Thymus (tissue), 11 donors: ENCODE data around the gene ILDR2. TPM values are rescaled to one million over a fixed set of nuclear protein-coding genes. Genes with fewer than 3 reads are reported as not detected.

Experiments
- DNase-seq, 9 donors: peaks; one replicate each; pipeline ENCODE4 v3.0.0-alpha.2; 2013; ENCODE audit warnings: low spot score in 9 of 9, low read depth in 6 of 9, missing footprints in 1 of 9
- H3K27ac ChIP-seq, 2 donors: one replicate each; pipeline ENCODE4 v1.5.1; 2013; ENCODE audit warnings: control low read depth in 1 of 2, low read depth in 1 of 2, low read length in 1 of 2, mild to moderate bottlenecking in 1 of 2, moderate library complexity in 1 of 2
- H3K27me3 ChIP-seq, 2 donors: one replicate each; pipeline ENCODE4 v1.5.1; 2013; ENCODE audit warnings: low read length in 1 of 2; ENCODE audit not compliant: control insufficient read depth in 2 of 2, insufficient read depth in 1 of 2
- H3K36me3 ChIP-seq, 2 donors: one replicate each; pipeline ENCODE4 v1.5.1; 2013; ENCODE audit warnings: low read length in 1 of 2, mild to moderate bottlenecking in 1 of 2, moderate library complexity in 1 of 2; ENCODE audit not compliant: control insufficient read depth in 2 of 2, insufficient read depth in 2 of 2
- H3K4me1 ChIP-seq, 2 donors: one replicate each; pipeline ENCODE4 v1.5.1; 2013; ENCODE audit warnings: low read length in 2 of 2; ENCODE audit not compliant: control insufficient read depth in 2 of 2, insufficient read depth in 2 of 2
- H3K4me3 ChIP-seq, 2 donors: one replicate each; pipeline ENCODE4 v1.5.1; 2013; ENCODE audit warnings: low read length in 2 of 2, control low read depth in 1 of 2, mild to moderate bottlenecking in 1 of 2
- H3K9me3 ChIP-seq, 2 donors: one replicate each; pipeline ENCODE4 v1.5.1; 2013; ENCODE audit warnings: low read length in 1 of 2, mild to moderate bottlenecking in 1 of 2; ENCODE audit not compliant: control insufficient read depth in 2 of 2, insufficient read depth in 1 of 2
- WGBS: extraction: QIAGEN DNeasy Blood & Tissue Kit; methylation state at CpG from one replicate; pipeline ENCODE4 v1.1.7; 2013; 5-methylcytosine and 5-hydroxymethylcytosine counted together
- polyA plus RNA-seq: library from polyadenylated mRNA; stranded (reverse); fragments of 200-250 nt; gene quantifications from one replicate; pipeline ENCODE4 v1.2.3, GENCODE V29; 2013
- total RNA-seq: library from RNA; stranded (reverse); fragments of 120-200 nt; gene quantifications from one replicate; pipeline ENCODE4 v1.2.4, GENCODE V29; 2013
- donor health status: healthy.

ILDR2 gene
- total and polyA plus RNA-seq, 2 donors: 0.46 to 0.90 TPM

DNA sequence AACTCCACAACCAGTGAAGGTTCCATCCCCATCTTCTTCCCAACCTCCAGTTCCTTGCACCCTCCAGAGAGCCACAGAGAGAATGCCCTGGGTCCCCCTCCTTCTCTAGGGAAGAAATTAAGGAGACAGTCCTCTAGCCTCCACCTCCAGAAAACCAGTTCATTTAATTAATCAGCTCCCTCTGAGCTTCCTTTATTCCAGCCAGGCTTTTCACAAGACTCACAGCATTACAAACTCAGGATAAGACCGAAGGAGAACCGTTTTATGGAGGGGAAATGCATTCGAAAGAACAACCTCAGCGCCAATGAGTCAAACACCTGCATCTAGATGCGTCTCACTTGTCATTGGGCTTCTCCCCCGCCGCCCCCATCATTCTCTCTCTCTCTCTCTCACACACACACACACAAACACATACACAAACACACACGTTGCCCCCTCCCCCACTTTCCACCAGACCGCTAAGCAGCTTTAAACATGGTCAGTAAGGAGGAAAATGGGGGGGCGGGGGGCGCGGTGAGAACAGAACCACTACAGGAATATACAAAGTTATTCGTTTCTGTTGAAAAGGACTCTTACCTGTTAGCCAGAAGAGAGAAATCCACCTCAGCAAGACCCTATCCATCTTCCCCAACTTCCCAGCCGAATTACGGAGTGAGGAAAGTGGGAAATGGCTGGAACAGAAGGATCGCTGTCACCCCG, 544 bp downstream of the ILDR2 start:
- DNase-seq: peak in 5 of 9 donors; percentile 20 to 67 (median 40)
- Histone ChIP-seq H3K4me1 (peaks cover 7 to 32% of the 10 kb centered on the region in 2 donors), H3K9me3 (no peaks in the 10 kb centered on the region), H3K27ac (no peak overlapping the region), H3K4me3 (peak overlapping the region; percentile 55 to 78), H3K36me3 (no peaks in the 10 kb centered on the region), H3K27me3 (peaks cover 0 to 41% of the 10 kb centered on the region in 2 donors)
- under 1% methylated on average over 17 of the region's 17 CpGs for WGBS

DNA sequence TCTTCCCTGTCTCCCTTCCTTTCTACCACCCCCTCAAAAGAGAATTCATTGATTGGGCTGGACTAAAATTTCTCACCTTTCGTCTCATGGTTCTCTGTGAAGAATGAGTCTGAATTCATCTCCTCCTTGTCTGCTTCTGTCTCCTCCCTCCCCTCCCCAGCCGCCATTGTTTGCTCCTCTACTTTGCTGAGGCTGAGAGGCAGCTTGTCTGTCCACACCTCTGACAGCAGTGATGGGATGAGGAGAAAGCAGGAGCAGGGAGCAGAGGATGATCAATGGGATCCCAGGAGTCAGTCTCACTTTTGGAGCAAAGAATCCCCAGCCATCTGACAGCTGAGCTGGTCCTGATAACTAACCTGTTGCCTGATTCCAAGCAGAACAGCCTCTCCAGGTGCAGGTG, 2.5 kb downstream of the ILDR2 start:
- 89% methylated on average over 2 of the region's 2 CpGs for WGBS
- peaks cover 0 to 40% of the 10 kb centered on the region in 2 donors for H3K27me3 ChIP-seq

DNA sequence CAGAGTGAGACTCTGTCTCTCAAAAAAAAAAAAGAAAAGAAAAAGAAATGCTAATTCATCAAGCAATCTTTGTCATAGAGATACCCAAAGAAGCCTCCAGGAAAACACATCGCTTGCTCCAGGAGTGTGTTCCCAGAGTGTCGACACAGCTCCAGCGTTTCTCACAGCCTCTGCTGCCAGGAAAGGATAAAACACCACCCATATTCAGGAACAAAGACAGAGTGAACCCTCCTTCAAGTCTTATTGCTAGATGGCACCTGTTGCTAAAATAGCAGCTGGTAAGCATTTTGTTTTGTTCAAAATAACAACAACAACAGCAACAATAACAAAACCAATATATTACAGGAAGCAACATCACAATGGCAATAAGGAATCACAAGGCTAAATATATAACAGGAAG, 3.1 kb downstream of the ILDR2 start:
- no peak for DNase-seq
- Histone ChIP-seq H3K9me3 (no peaks in the 10 kb centered on the region), H3K27me3 (peaks cover 0 to 38% of the 10 kb centered on the region in 2 donors), H3K4me1 (peaks cover 10 to 41% of the 10 kb centered on the region in 2 donors), H3K36me3 (no peaks in the 10 kb centered on the region), H3K27ac (no peak overlapping the region), H3K4me3 (no peak overlapping the region)
- WGBS: 79% methylated on average over 3 of the region's 3 CpGs

More for the DNA sequence above, 2.5 kb downstream of the ILDR2 start:
- Histone ChIP-seq H3K4me3 (no peak overlapping the region), H3K4me1 (peaks cover 10 to 41% of the 10 kb centered on the region in 2 donors), H3K36me3 (no peaks in the 10 kb centered on the region), H3K27ac (no peak overlapping the region), H3K9me3 (no peaks in the 10 kb centered on the region)
- DNase-seq: no peak

DNA sequence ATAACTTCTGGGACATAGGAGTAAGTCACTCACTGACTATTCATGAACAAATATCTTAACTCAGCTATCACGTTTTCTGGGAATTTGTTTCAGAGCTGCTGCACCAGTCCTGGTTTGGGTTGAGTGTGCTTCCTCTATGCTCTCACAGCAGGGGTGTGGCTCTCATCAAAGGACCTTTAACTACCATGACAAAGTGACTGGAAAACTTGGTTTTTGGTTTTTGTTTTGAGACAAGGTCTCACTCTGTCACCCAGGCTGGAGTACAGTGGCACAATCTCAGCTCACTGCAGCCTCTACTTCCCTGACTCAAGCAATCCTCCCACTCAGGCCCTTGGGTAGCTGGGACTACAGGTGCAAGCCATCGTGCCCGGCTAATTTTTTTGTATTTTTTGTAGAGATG, 4.1 kb downstream of the ILDR2 start:
- Histone ChIP-seq H3K27me3 (peaks cover 0 to 29% of the 10 kb centered on the region in 2 donors), H3K4me3 (no peak overlapping the region), H3K9me3 (no peaks in the 10 kb centered on the region), H3K36me3 (no peaks in the 10 kb centered on the region), H3K4me1 (peaks cover 10 to 41% of the 10 kb centered on the region in 2 donors), H3K27ac (no peak overlapping the region)
- peak in 1 of 9 donors; percentile 34 for DNase-seq
- 84% methylated on average over 3 of the region's 3 CpGs for WGBS

DNA sequence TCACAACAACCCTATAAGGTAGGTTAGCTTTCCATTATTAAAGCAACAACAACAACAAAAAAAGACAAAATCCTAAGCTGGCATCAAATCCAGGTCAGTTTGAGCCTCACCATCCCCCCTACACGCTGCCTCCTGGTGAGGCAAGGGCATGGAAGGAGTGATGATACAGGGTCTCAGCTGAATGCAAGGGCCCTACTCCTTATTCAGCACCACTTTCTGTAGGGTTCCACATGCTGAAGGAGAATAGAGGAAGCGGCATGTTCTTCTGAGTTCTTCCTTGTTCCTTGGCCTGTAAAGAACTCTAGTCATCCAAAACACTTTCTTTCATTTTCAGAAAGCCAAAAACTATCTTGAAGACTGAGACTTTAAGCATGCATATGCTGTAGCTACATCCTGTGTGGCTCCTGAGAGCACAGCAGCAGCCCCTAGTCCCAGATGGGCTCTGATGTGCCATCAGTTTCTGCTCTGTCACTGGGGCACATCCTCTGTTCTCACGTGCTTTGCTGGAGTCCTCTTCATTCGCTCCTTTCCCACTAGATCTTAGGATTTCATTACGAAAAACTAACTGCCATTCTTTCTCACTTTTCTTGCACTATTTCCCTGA, 6.2 kb downstream of the ILDR2 start:
- Histone ChIP-seq H3K4me3 (no peak overlapping the region), H3K36me3 (no peaks in the 10 kb centered on the region), H3K4me1 (peaks cover 5 to 29% of the 10 kb centered on the region in 2 donors), H3K9me3 (no peaks in the 10 kb centered on the region), H3K27me3 (peaks cover 0 to 15% of the 10 kb centered on the region in 2 donors), H3K27ac (peak overlapping the region; percentile 53 to 72)
- 33% methylated on average over 5 of the region's 5 CpGs for WGBS
- DNase-seq: peak in 8 of 9 donors; percentile 18 to 86 (median 61)

DNA sequence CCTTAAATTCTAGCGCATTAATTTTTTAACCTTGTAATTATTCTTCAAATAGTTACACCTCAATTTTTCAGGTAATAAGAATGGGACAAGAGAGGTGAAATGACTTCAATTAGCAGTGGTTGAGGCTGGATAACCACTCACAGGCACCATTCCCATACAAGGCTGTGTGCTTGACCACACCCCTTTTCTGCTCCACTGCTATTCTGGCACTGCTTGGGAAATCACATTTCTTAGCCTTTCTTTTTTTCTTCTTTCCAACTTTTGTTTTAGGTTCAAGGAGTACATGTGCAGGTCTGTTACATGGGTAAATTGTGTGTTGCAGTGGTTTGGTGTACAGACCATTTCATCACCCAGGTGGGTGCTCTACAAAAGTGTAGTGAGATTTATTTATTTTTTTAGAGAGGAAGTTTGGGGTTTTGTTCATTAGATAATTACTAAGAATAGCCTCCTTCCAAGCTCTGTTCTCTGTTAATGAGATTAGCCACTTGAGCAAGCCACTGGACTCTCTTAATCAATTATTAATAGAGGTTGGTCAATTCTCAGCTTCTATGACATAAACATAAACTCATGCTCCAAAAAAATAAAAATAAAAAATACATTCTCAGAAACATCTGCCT, 14.4 kb downstream of the ILDR2 start:
- Histone ChIP-seq H3K4me3 (no peak overlapping the region), H3K36me3 (no peaks in the 10 kb centered on the region), H3K4me1 (no peaks in the 10 kb centered on the region), H3K27ac (no peak overlapping the region), H3K27me3 (no peaks in the 10 kb centered on the region), H3K9me3 (no peaks in the 10 kb centered on the region)
- 99% methylated on average over 1 of the region's 1 CpG for WGBS
- DNase-seq: no peak

DNA sequence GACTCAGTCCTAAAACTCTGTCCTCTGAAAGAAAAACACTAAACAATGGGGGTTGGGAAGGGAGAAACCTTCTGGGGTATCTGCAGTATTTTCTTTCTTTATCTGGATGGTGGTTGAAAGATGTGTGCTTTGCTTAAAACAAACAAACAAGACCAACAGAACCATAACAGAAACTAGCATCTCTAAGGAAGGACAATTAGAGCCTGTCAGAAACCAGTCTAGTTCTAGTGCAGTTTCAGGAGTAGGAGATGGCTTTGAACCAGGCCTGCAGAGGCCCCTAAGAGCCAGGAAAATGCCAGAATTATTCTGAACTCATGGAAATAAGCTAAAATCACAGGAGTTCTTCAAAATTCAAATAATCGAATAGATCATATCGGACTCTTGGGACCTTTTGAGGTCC, 18.5 kb downstream of the ILDR2 start:
- H3K9me3 ChIP-seq: no peaks in the 10 kb centered on the region
- 85% methylated on average over 2 of the region's 2 CpGs for WGBS
- H3K36me3 ChIP-seq: no peaks in the 10 kb centered on the region
- no peak overlapping the region for H3K27ac ChIP-seq
- H3K27me3 ChIP-seq: no peaks in the 10 kb centered on the region
- DNase-seq: no peak
- H3K4me3 ChIP-seq: no peak overlapping the region
- no peaks in the 10 kb centered on the region for H3K4me1 ChIP-seq

DNA sequence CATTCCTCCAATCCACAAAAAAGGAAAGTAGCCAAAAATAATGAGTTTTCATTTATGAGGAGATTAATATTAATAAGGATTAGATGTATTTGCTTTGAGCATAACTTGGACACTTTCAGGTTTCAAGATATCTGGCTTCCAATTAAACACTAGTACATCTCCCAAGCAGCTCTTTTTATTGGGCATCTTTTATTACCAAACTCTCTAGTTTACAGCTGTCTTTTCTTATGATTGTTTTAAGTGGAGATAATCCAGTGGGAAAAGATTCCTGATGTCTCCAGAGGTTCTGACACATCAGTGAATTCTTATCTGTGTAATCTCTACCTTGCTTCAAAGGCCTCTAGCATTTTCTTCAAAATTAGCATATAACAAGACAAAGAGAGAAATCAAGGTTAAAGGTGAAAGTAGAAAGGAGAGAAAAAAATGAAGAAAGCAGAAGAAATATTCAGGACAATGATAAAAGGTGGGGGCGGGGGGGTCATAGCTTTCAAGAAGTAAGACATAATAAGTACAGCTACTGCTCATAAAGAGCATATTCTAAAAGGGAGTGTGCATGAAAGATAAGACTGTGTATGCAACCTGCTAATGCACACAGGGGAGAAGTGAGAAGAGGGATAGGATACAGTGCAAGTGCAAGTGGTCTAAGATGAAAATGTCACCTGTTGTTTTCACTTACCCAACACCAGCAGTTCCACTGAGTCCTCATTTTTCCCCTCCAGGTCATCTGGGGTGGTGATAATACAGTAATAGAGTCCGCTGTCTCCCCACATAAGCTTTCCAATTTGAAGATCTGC, 19.1 kb downstream of the ILDR2 start:
- no peak for DNase-seq
- Histone ChIP-seq H3K4me1 (no peaks in the 10 kb centered on the region), H3K27me3 (no peaks in the 10 kb centered on the region), H3K27ac (no peak overlapping the region), H3K36me3 (no peaks in the 10 kb centered on the region), H3K4me3 (no peak overlapping the region), H3K9me3 (no peaks in the 10 kb centered on the region)
- WGBS: 98% methylated on average over 2 of the region's 2 CpGs
